ENCODE results near the gene ELK4. TPM values are rescaled to one million over a fixed set of nuclear protein-coding genes. Genes with fewer than 3 reads are reported as not detected.

Gene ELK4
- total and polyA plus RNA-seq, 8 donors = 3.5 to 38.7 (median 11.7) TPM

DNA sequence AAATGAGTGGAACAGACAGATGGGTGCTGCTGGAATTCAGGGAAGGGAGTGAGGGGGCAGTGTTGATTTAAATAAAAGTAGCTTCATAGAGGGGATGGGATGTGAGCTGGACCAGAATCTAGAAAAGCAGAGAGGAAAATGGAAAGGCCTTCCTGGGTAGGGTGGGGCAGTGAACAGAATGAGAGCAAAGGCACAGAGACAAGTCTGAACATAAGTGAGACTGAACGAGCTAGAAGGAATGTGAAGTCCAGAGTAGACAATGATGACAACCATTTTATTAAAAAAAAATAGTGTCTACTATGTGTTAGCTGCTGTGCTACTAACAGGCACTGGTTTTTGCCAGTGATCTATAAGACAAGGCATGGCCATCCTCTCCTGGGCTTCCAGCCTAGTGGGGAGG is 36.0 kb downstream of the ELK4 start:
- no peak overlapping the region for H3K4me3 ChIP-seq
- TF ChIP-seq EP300 (IDR thresholded peaks at IDR 0.05) (no peak), POLR2A (IDR thresholded peaks at IDR 0.05) (no peak), POLR2AphosphoS5 (IDR thresholded peaks at IDR 0.05) (no peak)
- TF ChIP-seq, protein P1, sequence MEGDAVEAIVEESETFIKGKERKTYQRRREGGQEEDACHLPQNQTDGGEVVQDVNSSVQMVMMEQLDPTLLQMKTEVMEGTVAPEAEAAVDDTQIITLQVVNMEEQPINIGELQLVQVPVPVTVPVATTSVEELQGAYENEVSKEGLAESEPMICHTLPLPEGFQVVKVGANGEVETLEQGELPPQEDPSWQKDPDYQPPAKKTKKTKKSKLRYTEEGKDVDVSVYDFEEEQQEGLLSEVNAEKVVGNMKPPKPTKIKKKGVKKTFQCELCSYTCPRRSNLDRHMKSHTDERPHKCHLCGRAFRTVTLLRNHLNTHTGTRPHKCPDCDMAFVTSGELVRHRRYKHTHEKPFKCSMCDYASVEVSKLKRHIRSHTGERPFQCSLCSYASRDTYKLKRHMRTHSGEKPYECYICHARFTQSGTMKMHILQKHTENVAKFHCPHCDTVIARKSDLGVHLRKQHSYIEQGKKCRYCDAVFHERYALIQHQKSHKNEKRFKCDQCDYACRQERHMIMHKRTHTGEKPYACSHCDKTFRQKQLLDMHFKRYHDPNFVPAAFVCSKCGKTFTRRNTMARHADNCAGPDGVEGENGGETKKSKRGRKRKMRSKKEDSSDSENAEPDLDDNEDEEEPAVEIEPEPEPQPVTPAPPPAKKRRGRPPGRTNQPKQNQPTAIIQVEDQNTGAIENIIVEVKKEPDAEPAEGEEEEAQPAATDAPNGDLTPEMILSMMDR (IDR thresholded peaks at IDR 0.05) = no peak
- intact Hi-C loops (cut with DNase I; ENCODE audit: low total_unique reads) = no loop called here
- no peak overlapping the region for H3K27ac ChIP-seq
- H3K9me3 ChIP-seq = no peaks in the 10 kb centered on the region
- 76 to 93% (median 83%) methylated on average over 1 of the region's 1 CpG for WGBS, 5 donors
- H3K27me3 ChIP-seq = no peaks in the 10 kb centered on the region
- H3K36me3 ChIP-seq = peaks cover 0 to 33% (median 15%) of the 10 kb centered on the region in 4 donors
- DNase-seq = no peak
- H3K4me1 ChIP-seq = peaks cover 30 to 56% (median 44%) of the 10 kb centered on the region in 4 donors

DNA sequence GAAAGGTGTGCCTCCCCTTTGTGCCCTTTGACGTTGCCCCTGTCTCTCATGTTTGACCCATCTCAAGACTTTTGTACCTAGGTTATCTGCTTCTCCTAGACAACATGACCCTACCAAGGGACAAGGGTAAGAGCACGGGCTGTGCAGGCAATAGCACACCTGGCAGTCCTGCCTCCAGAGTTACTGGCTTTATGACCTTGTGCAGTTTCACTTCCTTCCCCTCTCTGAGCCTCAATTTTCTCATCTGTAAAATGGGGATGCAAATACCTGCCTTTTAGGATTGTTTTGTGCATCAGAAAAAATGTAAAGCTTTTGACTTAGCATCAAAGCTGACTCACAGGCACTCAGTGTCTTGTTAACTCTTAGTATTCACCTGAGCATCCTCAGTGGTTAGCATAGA is 36.4 kb downstream of the ELK4 start:
- 57 to 78% (median 63%) methylated on average over 2 of the region's 2 CpGs for WGBS, 5 donors
- intact Hi-C loops (cut with DNase I; ENCODE audit: low total_unique reads) = no loop called here
- H3K9me3 ChIP-seq = no peaks in the 10 kb centered on the region
- DNase-seq = no peak
- H3K4me1 ChIP-seq = peaks cover 30 to 56% (median 45%) of the 10 kb centered on the region in 4 donors
- H3K27me3 ChIP-seq = no peaks in the 10 kb centered on the region
- H3K36me3 ChIP-seq = peaks cover 0 to 32% (median 14%) of the 10 kb centered on the region in 4 donors
- H3K27ac ChIP-seq = no peak overlapping the region
- TF ChIP-seq POLR2A (IDR thresholded peaks at IDR 0.05) (no peak), POLR2AphosphoS5 (IDR thresholded peaks at IDR 0.05) (no peak), EP300 (IDR thresholded peaks at IDR 0.05) (no peak)
- TF ChIP-seq, protein P1 (IDR thresholded peaks at IDR 0.05) = no peak
- no peak overlapping the region for H3K4me3 ChIP-seq

DNA sequence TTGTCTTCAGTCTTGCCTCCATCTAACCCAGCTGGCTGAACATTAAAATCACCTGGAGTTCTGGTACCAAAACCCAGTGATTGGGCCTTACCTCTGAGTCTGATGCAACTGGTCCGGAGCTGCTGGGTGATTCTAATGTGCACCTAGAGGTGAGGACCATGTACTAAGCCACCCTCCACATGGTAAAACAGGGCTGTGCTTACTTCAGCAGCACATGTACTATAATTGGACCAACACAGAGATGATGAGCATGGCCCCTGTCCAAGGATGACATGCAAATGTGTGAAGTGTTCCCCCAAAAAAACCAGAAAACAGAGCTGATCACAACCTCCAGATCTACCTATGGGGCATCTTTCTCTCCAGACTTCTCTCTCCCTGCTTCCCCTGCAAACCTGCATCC is 37.0 kb downstream of the ELK4 start:
- no peak for DNase-seq
- no peaks in the 10 kb centered on the region for H3K9me3 ChIP-seq
- TF ChIP-seq POLR2AphosphoS5 (IDR thresholded peaks at IDR 0.05) = no peak
- TF ChIP-seq EP300 (IDR thresholded peaks at IDR 0.05) = no peak
- TF ChIP-seq, protein P1 (IDR thresholded peaks at IDR 0.05) = no peak
- no peak for TF ChIP-seq POLR2A (IDR thresholded peaks at IDR 0.05)
- 70 to 98% (median 93%) methylated on average over 1 of the region's 1 CpG for WGBS, 5 donors
- peaks cover 27 to 55% (median 40%) of the 10 kb centered on the region in 4 donors for H3K4me1 ChIP-seq
- H3K4me3 ChIP-seq = no peak overlapping the region
- H3K27ac ChIP-seq = no peak overlapping the region
- intact Hi-C loops (cut with DNase I; ENCODE audit: low total_unique reads) = loop anchor here (5.0 kb wide), 1 partner anchor 62 kb away; no protein-coding TSS in a partner anchor
- peaks cover 0 to 27% (median 13%) of the 10 kb centered on the region in 4 donors for H3K36me3 ChIP-seq
- no peaks in the 10 kb centered on the region for H3K27me3 ChIP-seq

DNA sequence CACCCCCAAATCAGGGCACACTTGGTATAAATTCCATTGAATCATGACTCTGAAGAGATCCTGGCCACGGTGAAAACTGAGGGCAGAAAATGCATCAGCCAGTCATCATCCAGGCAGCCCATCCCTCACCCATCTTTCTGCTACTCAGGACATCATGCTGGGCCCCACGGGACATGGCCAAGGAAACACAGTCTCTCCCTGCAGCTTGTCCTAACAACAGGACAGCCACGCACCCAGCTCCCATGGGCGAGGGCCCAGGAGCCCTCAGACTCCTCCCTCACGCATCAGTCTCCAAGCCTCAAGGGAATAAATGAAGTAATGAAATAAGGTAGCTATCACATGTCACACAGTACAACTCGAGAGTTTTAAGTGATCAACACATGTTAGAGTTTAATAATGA is 37.8 kb downstream of the ELK4 start:
- TF ChIP-seq POLR2A (IDR thresholded peaks at IDR 0.05) = no peak
- TF ChIP-seq, protein P1 (IDR thresholded peaks at IDR 0.05) = no peak
- TF ChIP-seq EP300 (IDR thresholded peaks at IDR 0.05) = no peak
- no peak for TF ChIP-seq POLR2AphosphoS5 (IDR thresholded peaks at IDR 0.05)
- 51 to 65% (median 59%) methylated on average over 6 of the region's 6 CpGs for WGBS, 5 donors
- Histone ChIP-seq H3K9me3 (no peaks in the 10 kb centered on the region), H3K27ac (peak overlapping the region in 1 of 5 donors; percentile 28), H3K4me3 (no peak overlapping the region), H3K36me3 (peaks cover 0 to 27% (median 13%) of the 10 kb centered on the region in 4 donors), H3K4me1 (peaks cover 20 to 53% (median 31%) of the 10 kb centered on the region in 4 donors), H3K27me3 (no peaks in the 10 kb centered on the region)
- no peak for DNase-seq
- intact Hi-C loops (cut with DNase I; ENCODE audit: low total_unique reads) = loop anchor here (2.0 to 5.0 kb wide), 2 partner anchors 39 to 63 kb away; partner anchors contain the start of gene ELK4
